ENCODE data around the gene LTA.

- TF ChIP-seq CTCF (IDR thresholded peaks at IDR 0.05) (no peak), REST (IDR thresholded peaks at IDR 0.05; ENCODE audit: insufficient read depth in 1 of 2, low read depth in 2 of 2, low read length in 1 of 2) (no peak), POLR2AphosphoS5 (IDR thresholded peaks at IDR 0.05; ENCODE audit: low read depth, low read length) (no peak), TCF7L2 (IDR thresholded peaks at IDR 0.05; ENCODE audit: low read depth, low read length) (no peak)
Measured at GRCh38 chr6:31543639-31544038, 28.4 kb upstream of the LTA start.

All from Panc1 (cell line).